Muscle layer of duodenum (tissue), 2 donors: ENCODE measurements around the gene RAB28.
A peak's percentile ranks its signal among the peaks of the same experiment; 100 is the strongest.

ENCODE experiments used
- H3K27ac ChIP-seq: one replicate; pipeline ENCODE4 v1.7.0; 2013; ENCODE audit warnings: mild to moderate bottlenecking, low read length
- H3K27me3 ChIP-seq: one replicate; pipeline ENCODE4 v1.7.0; 2013; ENCODE audit warnings: low read depth, mild to moderate bottlenecking, control low read depth, low read length
- H3K36me3 ChIP-seq, 2 donors: one replicate each; pipeline ENCODE4 v1.7.0; 2013; ENCODE audit warnings: low read length in 2 of 2, control low read depth in 1 of 2, mild to moderate bottlenecking in 1 of 2; ENCODE audit not compliant: insufficient read depth in 2 of 2, control insufficient read depth in 1 of 2
- H3K4me1 ChIP-seq, 2 donors: one replicate each; pipeline ENCODE4 v1.7.0; 2013; ENCODE audit warnings: low read length in 2 of 2, mild to moderate bottlenecking in 2 of 2, control low read depth in 1 of 2, moderate library complexity in 1 of 2; ENCODE audit not compliant: insufficient read depth in 2 of 2, control insufficient read depth in 1 of 2
- H3K4me3 ChIP-seq, 2 donors: one replicate each; pipeline ENCODE4 v1.7.0; 2013; ENCODE audit warnings: low read length in 2 of 2, low read depth in 1 of 2, mild to moderate bottlenecking in 1 of 2
- H3K9me3 ChIP-seq, 2 donors: one replicate each; pipeline ENCODE4 v1.7.0; 2013; ENCODE audit warnings: low read length in 2 of 2, control low read depth in 1 of 2, mild to moderate bottlenecking in 1 of 2; ENCODE audit not compliant: control insufficient read depth in 1 of 2
- donor health status: healthy.

RAB28 gene

DNA sequence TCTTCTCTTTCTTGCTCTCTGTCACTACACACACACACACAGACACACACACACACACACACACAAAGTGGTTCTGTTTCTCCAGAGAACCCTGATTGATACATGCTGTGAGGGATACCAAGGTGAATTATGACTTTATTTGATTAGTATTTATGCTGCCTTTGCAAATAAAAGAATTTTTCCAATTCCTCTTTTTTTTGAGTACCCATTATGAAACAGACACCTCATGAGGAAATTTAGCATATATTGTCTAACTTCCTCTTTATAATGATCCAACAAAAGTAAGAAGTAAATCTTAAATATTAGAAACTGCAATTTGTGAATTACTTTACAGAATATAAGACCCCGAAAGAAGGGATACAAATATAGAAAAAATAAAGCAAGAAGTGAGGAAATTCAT, 14.3 kb upstream of the RAB28 start:
- no peak overlapping the region for H3K27ac ChIP-seq
- no peaks in the 10 kb centered on the region for H3K9me3 ChIP-seq
- H3K4me1 ChIP-seq = no peaks in the 10 kb centered on the region
- no peaks in the 10 kb centered on the region for H3K27me3 ChIP-seq
- no peak overlapping the region for H3K4me3 ChIP-seq
- no peaks in the 10 kb centered on the region for H3K36me3 ChIP-seq

DNA sequence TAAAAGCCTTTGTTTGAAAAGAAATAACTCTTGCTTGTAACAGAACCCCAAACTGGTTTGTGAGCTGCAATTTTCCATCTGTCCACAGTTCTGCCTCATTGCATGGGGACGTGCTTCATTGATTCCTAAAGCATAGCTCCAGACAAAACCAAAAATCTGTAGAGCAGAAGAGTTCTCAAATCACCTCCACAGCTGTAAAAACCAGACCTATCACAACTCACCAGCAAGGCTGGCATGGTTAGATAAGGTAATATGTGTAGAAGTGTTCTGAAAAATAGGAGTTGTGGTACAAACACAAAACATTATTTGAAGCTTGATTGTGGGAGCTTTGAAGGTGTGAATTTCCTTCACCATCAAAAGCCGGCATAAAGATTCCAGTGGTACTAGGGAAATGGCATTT, 12.5 kb upstream of the RAB28 start:
- Histone ChIP-seq H3K9me3 (no peaks in the 10 kb centered on the region), H3K27me3 (no peaks in the 10 kb centered on the region), H3K4me1 (no peaks in the 10 kb centered on the region), H3K4me3 (no peak overlapping the region), H3K27ac (no peak overlapping the region), H3K36me3 (no peaks in the 10 kb centered on the region)

DNA sequence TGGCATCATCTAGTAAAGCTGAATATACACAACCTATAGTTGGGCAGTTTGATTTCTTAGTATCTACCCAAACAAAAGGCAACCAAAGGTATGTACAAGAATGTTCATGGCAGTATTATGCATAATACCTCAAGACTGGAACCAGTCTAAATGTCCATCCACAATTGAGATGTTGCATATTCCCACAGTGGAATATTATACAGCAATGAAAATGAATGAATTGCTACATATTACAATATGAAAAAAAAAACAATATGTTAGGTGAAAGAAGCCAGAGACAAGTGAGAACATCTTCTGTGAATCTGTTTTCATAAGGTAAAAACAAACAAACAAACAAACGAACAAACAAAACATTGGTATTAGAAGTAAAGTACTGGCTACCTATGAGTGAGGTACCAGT, 11.6 kb upstream of the RAB28 start:
- Histone ChIP-seq H3K36me3 (no peaks in the 10 kb centered on the region), H3K4me1 (no peaks in the 10 kb centered on the region), H3K27ac (no peak overlapping the region), H3K27me3 (no peaks in the 10 kb centered on the region), H3K9me3 (no peaks in the 10 kb centered on the region), H3K4me3 (no peak overlapping the region)

DNA sequence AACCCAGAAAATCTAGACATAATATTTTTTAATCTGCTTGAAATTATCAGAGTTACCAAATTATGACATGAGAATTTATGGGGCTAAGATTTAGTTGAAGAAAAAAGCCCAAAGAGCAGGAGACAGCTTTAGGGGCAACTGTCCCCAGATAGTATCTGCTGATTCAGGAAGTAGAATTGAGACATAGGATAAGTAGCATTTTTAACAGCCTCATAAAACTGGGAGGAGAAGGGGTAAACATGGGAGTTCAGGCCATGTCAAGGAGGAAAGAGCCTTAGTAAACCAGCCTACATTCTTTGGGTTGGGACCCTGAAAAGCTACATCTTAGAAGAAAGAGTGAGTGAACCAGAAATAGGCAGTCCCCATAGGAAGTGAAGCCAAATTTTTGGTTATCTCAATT, 9.7 kb upstream of the RAB28 start:
- Histone ChIP-seq H3K27ac (no peak overlapping the region), H3K4me1 (no peaks in the 10 kb centered on the region), H3K27me3 (no peaks in the 10 kb centered on the region), H3K4me3 (no peak overlapping the region), H3K9me3 (no peaks in the 10 kb centered on the region), H3K36me3 (no peaks in the 10 kb centered on the region)

DNA sequence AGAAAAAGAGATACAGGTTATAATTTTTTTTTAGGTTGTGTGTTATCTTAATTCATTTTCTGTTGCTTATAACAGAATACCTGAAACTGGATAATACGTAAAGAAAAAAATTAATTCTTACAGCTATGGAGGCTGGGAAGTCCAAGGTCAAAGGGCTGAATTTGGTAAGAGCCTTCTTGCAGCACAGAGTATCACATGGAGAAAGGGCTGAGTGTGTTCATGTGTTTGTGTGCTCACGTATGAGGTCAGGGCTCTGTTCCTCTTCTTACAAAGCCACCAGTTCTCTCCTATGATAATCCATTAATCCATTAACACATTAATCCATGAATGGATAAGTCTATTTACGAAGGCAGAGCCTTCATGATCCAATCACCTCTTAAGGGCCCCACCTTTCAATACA, 8.6 kb upstream of the RAB28 start:
- Histone ChIP-seq H3K27ac (no peak overlapping the region), H3K9me3 (no peaks in the 10 kb centered on the region), H3K36me3 (no peaks in the 10 kb centered on the region), H3K4me3 (no peak overlapping the region), H3K4me1 (no peaks in the 10 kb centered on the region), H3K27me3 (no peaks in the 10 kb centered on the region)

DNA sequence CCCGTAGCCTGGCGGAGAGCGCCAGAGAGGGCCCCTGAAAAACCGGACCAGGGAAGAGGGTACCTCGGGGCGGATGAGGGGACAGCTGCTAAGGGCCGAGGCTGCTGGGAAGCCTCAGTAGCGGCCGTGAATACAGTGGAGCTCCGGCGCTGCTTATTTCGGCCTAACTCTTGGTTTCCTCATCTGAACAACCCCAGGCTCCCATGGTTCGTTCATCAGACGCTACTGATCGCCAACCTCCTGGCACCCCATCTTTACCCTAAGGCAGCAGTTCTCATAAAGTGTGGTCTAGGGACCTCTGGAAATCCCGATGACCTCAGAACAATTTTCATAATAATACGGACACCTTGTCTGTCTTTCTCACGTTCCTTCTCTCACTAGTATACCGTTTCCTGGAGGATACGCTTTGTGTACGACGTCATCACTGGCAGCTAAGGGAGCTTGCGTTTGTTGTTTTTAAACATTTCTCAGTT, 645 bp upstream of the RAB28 start:
- no peaks in the 10 kb centered on the region for H3K9me3 ChIP-seq
- H3K27ac ChIP-seq = peak overlapping the region; percentile 90
- H3K4me3 ChIP-seq = peak overlapping the region; percentile 71 to 82
- H3K27me3 ChIP-seq = no peaks in the 10 kb centered on the region
- peaks cover 15 to 16% of the 10 kb centered on the region in 2 donors for H3K4me1 ChIP-seq
- H3K36me3 ChIP-seq = no peaks in the 10 kb centered on the region

DNA sequence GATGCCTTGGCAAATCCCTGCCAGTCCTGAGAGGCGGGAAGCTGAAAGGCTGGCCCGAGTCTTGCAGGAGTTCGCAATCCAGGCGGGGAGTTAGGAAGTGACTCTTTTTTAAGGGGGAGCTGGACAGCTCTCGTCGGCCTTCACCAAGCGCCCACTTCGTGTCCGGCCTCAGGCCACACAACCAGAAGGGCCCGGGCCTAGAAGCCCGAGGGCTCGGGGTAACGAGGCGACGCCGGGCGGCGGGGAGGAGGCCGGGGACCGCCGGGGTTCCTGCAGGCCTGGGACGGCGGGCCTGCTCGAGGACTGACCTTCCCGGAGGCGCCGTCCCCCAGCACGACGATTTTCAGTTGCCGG, 395 bp downstream of the RAB28 start:
- Histone ChIP-seq H3K27me3 (no peaks in the 10 kb centered on the region), H3K4me3 (peak overlapping the region; percentile 71 to 82), H3K4me1 (peaks cover 15 to 16% of the 10 kb centered on the region in 2 donors), H3K36me3 (no peaks in the 10 kb centered on the region), H3K9me3 (no peaks in the 10 kb centered on the region), H3K27ac (peak overlapping the region; percentile 90)

DNA sequence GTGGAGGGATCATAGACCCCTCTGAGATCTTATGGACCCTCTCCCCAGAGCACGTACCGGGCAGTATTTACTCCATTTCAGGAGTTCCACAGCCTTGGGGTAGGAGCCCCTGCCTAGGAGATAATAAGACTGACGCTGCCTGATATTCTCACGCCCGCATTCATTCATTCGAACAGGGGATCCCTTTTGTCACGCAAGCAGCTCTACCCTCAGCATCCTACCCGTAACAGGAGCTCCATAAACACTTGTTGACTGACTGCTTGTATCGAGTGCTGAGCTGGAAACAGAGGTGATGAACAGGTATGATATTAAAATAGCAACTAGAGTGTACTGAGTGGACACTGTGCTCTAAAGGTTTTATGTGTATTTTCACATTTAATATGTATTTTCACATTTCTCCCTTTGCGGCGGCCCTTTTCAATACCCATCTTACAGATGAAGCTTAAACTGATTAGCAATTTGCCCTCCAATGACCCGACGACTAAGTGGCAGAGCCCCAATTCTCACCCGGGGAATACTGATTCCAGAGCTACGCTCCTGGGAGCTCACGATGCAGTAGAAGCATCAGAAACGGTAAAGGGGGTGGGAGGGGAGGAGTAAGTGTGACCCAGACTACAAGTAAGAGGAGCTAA, 888 bp downstream of the RAB28 start:
- Histone ChIP-seq H3K4me3 (peak overlapping the region; percentile 71 to 82), H3K36me3 (no peaks in the 10 kb centered on the region), H3K9me3 (no peaks in the 10 kb centered on the region), H3K27ac (peak overlapping the region; percentile 90), H3K4me1 (peaks cover 15 to 16% of the 10 kb centered on the region in 2 donors), H3K27me3 (no peaks in the 10 kb centered on the region)

DNA sequence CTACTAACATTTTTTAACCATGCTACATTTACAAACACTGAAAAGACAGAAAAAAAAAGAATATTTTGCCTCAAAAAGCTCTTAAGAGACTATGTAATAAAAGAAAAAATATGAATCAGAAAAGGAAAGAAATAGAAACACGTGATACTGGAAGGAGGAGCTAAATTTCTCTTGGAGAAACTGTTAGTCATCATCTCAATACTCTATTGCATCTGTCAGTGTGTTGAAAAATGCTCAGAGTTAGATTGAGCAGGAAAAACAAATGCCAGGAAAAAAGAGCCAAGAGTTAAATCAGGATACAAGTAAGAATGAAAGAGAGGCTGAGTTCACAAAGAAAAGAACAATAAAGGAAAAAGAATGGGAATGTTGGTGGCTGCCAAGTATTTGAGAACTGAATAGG, 2.6 kb downstream of the RAB28 start:
- Histone ChIP-seq H3K4me3 (no peak overlapping the region), H3K27me3 (no peaks in the 10 kb centered on the region), H3K36me3 (no peaks in the 10 kb centered on the region), H3K9me3 (no peaks in the 10 kb centered on the region), H3K4me1 (peaks cover 15 to 16% of the 10 kb centered on the region in 2 donors), H3K27ac (no peak overlapping the region)

DNA sequence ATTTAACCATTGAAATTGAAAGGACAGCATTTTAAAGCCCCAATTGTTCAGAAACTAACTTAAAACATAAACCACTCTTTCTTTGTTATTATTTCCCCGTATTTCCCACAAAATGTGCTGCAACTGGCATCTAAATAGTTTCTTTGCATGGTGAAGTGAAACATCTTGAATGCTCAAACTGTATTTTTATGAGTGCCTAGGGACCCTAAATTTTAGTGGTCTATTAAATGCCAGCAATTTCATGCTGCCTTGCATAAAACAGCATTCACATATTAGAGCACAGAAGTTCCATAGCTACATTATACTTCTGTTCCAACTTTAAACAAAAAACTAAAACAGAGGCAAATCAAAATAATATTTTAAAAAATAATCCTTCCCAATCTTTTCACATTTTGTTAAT, 5.4 kb downstream of the RAB28 start:
- Histone ChIP-seq H3K9me3 (no peaks in the 10 kb centered on the region), H3K4me1 (peaks cover 15 to 16% of the 10 kb centered on the region in 2 donors), H3K36me3 (peaks cover 0 to 4% of the 10 kb centered on the region in 2 donors), H3K4me3 (no peak overlapping the region), H3K27me3 (no peaks in the 10 kb centered on the region), H3K27ac (no peak overlapping the region)

DNA sequence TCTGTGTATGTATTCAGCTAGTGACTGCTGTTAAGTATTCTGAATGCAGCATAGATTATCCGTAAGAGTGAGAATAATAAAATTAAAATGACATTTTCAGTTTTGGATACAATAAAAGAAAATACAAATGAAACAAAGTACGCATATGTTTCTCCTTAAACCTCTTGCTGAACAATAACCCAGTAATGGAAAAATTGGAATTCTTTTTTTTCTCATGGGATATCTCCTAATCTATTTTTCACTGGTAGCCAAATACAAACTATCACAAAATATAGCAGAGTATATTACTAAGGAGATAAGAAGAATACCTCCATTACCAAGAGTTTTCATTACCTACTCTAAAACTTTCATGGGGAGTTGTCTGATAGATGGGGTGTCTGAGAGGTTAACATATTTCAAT, 6.0 kb downstream of the RAB28 start:
- Histone ChIP-seq H3K4me1 (peaks cover 14% of the 10 kb centered on the region in 2 donors), H3K36me3 (peaks cover 0 to 4% of the 10 kb centered on the region in 2 donors), H3K9me3 (no peaks in the 10 kb centered on the region), H3K27me3 (no peaks in the 10 kb centered on the region), H3K4me3 (no peak overlapping the region), H3K27ac (no peak overlapping the region)

DNA sequence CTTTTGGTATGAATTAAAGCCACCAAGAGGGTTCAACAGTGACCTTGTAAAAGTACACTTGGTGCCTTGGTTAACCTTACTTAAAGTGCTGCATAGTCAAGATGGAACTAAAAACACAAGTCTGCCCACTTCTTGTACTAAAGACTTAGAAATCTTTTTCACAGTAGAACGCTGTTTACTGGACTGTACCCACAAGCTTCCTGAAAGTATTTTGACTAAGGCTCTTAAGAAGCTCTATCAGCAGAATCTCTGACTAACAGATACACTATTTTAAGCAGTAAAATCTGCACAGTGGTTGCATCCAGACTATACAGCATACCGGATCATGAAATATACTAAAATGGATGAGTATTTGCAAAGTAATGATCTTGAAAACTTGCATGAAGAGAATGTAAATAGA, 7.2 kb downstream of the RAB28 start:
- Histone ChIP-seq H3K27me3 (no peaks in the 10 kb centered on the region), H3K36me3 (peaks cover 0 to 4% of the 10 kb centered on the region in 2 donors), H3K4me3 (no peak overlapping the region), H3K9me3 (no peaks in the 10 kb centered on the region), H3K27ac (no peak overlapping the region), H3K4me1 (peaks cover 4% of the 10 kb centered on the region in 2 donors)
